ENCODE measurements around the gene MTA3.

GRCh38 chr2:42614838-42615237, 46.4 kb downstream of the MTA3 start:
- TF ChIP-seq CTCF (IDR thresholded peaks at IDR 0.05) = no peak
- TF ChIP-seq EZH2 (IDR thresholded peaks at IDR 0.05; ENCODE audit: borderline replicate concordance, insufficient read depth, low read depth, low read length, poor library complexity, severe bottlenecking) = no peak

All from B cell (primary cell).